GM12891 (cell line): Measurements from ENCODE around the gene POLR2J3.
"Not testable (repeated sequence)": the region's sequence is repeated elsewhere in the genome, so short reads cannot be mapped to it uniquely, and the experiment has no call there.

Experiments
- POLR2A ChIP-seq: IDR thresholded peaks from 2 replicates; pipeline ENCODE4 v1.6.1; 2011; ENCODE audit warnings: low read depth, low read length, control low read depth
- POU2F2 ChIP-seq: IDR thresholded peaks from 2 replicates; pipeline ENCODE4 v1.6.1; 2011; ENCODE audit warnings: low read depth, mild to moderate bottlenecking, control low read depth, low read length, moderate library complexity
- TAF1 ChIP-seq: IDR thresholded peaks from 2 replicates; pipeline ENCODE4 v1.6.1; 2011; ENCODE audit warnings: low read depth, low read length, control low read depth

DNA sequence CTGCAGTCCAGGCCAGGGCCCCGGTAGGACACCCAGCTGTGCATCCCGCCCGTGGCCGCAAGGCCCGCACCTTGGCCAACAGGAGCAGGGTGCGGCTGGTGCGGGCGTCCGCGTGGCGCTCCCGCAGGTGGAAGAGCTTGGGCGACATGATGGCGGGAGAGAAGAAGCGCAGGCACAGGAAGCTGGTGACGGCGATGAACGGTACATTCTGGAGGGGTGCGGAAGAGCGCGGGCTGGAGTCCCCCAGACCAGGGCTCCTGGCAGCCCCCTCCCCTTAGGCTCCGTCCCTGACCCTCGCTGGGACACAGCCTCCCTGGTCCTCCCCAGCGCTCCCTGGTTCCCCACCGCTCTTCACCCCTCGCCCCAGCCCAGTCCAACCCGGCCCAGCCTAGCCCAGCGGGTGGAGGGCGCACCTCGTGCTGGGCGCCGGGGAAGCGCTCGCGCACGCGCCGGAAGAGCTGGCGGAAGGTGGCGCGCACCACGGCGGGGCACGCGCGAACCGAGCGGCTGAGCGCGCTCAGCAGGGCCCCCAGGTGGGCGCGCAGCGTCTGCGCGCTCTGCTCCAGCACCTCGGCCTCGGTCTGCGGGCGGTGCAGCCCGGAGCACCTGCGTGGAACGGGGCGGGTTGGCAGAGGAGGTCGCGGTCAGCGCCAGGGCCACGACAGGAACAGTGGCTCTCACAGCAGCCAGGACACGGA is 21.4 kb upstream of the POLR2J3 start:
- TF ChIP-seq TAF1, POU2F2, POLR2A: not testable (repeated sequence)
